NT2/D1 (cell line): ENCODE measurements around the gene TFE3.

Source experiments
- YY1 ChIP-seq: IDR thresholded peaks from 2 replicates; pipeline ENCODE4 v1.6.1; 2011; ENCODE audit not compliant: insufficient read length, insufficient read depth
- ZNF274 ChIP-seq: IDR thresholded peaks from 2 replicates; pipeline ENCODE4 v1.6.1; 2011; ENCODE audit warnings: mild to moderate bottlenecking, low read depth, low read length

DNA sequence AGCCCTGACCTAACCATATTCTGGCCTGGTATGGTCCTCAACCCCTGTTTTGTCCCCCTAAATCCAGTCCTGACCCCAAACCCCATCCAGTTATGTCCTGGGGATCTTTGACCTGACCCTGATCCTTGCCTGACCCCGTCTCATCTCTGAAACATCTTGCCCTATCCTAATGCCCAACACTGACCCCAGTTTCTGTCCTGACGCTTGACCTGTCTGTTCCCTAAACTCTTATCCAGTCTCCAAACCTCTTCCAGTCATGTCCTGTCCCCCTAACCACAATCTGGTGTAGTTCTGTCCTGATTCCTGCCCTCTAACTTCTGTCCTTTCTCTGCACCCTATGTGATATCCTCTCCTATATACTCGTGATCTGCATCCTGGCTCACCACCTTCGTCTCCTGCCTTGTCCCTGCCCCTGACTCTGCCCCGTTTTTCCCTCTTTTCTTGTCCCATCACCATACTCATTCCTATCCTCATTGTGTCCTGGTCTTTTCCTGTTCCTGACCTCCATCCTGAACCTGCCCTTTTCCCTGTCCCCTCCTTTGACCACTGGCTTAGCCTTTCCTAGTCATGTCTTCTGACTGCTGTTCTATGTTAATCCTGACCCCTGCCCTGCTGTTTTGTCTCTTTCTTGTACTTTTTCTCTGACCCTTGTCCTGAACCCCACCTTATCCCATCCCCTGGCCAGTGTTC lies 11.1 kb upstream of the TFE3 start:
- TF ChIP-seq YY1 (no peak), ZNF274 (no peak)
